ENCODE data around the gene EMP2.
A peak's percentile ranks its signal among the peaks of the same experiment; 100 is the strongest.
"Not testable (repeated sequence)": the region's sequence is repeated elsewhere in the genome, so short reads cannot be mapped to it uniquely, and the experiment has no call there.

EMP2 gene

DNA sequence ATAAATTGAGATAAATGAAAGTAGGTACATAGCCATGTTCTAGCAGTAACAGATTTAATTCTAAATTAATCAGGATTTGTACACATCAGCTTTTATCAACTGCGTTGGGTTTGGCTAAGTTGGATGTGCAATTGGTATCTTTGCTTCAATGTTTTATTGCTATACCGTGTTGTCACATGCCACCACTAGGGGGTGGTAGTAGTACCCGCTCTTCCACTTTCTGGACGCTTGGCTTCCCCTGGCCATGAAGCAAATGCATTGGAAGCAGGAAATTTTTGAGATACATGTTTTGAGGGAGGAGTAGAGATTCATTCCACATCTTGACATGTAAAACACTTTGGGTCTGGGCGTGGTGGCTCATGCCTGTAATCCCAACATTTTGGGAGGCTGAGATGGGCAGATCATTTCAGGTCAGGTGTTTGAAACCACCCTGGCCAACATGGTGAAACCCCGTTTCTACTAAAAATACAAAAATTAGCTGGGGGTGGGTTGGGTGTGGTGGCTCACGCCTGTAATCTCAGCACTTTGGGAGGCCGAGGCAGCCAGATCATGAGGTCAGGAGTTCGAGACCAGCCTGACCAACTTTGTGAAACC is 58.6 kb downstream of the EMP2 start:
- peak in 1 of 2 donors; percentile 19 for DNase-seq (ENCODE audit: low read depth in 2 of 2)

DNA sequence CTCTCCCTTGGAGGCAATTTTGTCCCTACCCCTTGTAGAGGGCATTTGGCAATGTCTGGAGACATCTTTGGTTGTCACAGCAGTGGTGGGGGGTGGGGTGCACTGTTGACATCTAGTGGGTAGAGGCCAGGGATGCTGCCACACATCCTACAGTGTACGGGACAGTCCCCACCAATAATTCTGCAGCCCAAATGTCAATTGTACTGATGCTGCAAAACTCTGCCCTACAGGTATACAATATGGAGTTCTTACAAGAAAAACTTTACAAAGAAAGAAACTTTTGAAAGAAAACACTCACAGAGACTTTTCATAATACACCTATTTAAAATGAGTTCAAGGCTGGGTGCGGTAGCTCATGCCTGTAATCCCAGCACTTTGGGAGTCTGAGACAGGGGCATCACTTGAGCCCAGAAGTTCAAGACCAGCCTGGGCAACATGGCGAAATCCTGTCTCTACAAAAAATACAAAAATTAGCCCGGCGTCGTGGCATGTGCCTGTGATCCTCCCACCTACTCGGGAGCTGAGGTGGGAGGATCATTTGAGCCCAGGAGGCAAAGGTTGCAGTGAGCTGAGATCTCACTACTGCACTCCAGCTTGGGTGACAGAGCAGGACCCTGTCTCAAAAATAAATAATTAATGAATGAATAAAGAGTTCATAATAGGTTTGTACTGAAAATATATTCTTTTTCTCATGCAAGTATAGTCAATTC is 59.4 kb downstream of the EMP2 start:
- no peak for DNase-seq (ENCODE audit: low read depth in 2 of 2)

DNA sequence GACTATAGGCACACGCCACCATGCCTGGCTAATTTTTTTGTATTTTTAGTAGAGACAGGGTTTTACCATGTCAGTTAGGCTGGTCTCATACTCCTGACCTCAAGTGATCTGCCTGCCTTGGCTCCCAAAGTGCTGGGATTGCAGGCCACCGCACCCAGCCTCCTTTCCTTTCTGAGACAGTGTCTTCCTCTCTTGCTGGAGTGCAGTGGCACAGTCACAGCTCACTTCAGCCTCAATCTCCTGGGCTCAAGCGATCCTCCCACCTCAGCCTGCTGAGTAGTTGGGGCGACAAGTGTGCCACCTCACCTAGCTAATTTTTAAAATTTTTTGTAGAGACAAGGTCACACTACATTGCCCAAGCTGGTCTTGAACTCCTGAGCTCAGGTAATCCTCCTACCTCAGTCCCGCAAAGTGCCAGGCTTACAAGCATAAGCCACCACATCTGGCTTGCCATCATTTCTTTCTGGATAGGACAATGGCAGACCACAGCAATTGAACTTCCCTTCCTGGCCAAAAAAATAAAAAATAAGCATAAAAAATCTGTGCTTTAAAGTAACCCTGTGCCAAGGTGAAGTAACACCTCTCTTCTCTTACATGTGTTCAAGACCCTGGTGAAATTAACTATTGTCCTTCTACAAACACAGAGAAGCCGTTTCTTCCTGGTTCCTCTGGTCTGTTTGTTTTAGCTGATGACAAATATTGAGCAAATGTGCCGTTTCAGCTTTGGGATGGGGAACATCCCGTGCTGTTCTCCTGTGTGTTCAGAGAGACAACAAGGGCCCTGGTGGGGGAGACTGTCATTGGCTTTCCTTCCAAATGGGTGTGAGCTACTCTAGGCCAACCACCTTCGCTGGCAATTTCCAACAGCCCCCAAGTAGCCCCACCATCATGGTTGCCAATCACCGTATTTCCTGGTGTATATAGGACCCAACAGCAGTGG is 60.2 kb downstream of the EMP2 start:
- no peak for DNase-seq (ENCODE audit: low read depth in 2 of 2)

DNA sequence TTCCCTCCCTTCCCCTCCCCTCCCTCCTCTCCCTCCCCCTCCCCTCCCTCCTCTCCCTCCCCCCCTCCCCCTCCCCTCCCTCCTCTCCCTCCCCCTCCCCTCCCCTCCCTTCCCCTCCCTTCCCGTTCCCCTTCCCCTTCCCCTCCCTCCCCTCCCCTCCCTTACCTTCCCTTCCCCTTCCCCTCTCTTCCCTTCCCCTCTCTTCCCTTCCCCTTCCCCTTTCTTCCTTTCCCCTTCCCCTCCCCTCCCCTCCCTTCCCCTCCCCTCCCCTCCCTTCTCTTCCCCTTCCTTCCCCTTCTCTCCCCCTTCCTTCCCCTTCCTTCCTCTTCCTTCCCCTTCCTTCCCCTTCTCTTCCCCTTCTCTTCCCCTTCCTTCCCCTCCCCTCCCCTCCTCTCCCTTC is 61.1 kb downstream of the EMP2 start:
- DNase-seq (ENCODE audit: low read depth in 2 of 2): no peak

GRCh38 chr16:10518479-10519041 is 61.8 kb downstream of the EMP2 start:
- DNase-seq (ENCODE audit: low read depth in 2 of 2): no peak

GRCh38 chr16:10517868-10518267 is 62.5 kb downstream of the EMP2 start:
- DNase-seq (ENCODE audit: low read depth in 2 of 2): no peak

DNA sequence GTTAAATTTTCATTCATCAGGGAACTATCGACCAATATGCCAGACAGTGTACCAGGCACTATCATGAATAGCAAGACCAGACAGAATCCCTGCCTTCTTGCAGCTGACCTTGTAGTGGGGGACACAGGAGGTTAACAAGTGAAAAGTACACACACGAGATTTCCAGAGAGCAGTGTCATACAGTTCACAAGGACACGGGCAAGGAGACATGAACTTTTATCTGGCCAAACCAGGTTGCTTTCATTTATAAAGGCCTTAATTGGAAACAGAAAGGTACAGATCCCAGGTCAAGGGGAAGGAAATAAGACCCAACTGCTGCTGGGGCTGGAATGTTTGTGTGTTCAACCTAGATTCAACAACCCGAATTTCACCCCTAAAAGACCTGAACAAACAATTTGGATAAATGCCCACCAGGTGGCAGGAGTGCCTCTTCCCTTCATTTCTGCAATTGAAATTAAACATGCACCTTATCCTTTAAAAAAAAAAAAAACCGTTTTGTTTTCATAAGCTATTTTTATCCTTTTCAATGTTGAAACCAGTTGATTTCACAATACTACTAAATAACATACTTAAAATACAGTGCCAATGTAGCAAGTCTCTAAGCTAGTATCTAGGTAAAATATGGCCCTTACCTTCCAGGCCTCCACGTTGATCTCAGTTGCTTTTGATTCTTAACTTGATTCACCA is 65.9 kb downstream of the EMP2 start:
- peak in 1 of 2 donors; percentile 16 for DNase-seq (ENCODE audit: low read depth in 2 of 2)

DNA sequence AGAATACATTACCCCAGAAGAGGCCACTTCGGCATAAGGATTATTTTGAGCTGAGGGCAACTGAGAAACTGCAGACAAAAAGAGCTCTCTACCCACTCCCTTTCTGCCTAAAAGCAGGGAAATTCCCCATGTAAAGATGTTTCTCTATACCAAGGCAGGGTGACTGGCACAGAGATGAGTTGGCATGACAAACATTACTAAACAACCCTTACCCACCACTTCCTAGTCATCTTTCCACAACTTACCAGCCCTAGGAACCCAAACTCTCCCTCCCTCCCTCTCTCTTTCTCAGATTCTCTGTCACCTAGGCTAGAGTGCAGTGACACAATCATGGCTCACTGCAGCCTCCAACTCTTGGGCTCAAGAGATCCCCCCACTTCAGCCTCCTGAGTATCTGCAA is 68.6 kb downstream of the EMP2 start:
- no peak for DNase-seq (ENCODE audit: low read depth in 2 of 2)

GRCh38 chr16:10510279-10510678 is 70.1 kb downstream of the EMP2 start:
- no peak for DNase-seq (ENCODE audit: low read depth in 2 of 2)

DNA sequence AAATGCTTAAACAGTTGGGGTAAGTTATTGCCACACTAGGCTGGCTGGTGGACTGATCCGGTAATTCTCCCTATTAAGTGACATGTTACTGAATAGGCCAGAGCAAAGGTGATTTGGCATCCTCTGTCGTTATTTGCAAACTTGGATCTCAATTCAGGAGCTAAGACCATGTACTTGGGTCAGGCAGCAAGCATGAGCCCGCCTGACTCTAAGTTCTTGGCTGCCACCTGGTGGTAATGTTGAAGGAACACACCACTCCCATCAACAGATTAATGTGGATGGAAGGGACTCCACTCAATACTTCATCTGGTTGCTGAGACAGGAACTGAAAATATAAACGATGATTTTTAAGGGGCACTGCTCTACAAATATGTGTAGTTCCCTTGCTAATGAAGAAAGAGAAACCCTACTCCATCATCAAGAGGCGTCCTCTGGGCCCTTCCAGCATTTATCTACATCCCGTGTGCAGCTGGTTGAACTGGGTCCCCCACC is 70.8 kb downstream of the EMP2 start:
- peak; percentile 20 to 21 for DNase-seq (ENCODE audit: low read depth in 2 of 2)

DNA sequence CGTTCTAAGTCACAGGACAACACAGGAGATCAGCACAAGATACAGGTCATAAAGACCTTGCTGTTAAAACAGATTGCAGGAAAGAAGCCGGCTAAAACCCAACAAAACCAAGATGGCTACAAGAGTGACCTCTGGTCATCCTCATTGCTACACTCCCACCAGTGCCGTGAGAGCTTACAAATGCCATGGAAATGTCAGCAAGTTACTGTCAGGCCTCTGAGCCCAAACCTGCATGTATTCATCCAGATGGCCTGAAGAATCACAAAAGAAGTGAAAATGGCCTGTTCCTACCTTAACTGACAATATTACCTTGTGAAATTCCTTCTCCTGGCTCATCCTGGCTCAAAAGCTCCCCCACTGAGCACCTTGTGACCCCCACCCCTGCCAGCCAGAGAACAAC is 75.1 kb downstream of the EMP2 start:
- not testable (repeated sequence) for DNase-seq (ENCODE audit: low read depth in 2 of 2)

DNA sequence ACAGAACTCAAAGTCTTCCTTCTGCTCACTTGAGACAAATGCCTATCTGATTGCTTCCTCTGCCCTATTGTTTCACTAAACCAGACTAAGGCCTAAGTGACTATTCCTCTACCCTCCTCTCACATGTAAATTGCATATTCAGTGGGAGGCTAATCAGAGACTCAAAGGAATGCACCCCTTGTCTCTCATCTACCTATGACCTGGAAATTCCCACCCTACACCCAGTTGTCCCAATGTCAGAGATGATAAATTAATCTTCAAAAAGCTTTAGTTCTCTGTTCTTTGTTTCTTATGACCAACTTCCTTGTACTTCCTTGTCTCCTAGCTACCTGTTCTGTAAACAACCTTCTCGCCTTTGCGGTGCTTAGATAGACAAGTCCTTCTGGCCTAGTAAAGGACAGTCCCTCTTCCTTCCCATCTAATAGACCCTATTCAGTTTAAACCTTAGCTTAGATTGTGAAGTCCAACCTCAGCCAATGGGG is 76.0 kb downstream of the EMP2 start:
- DNase-seq (ENCODE audit: low read depth in 2 of 2): no peak

- no peak for DNase-seq (ENCODE audit: low read depth in 2 of 2)
These were observed 77.6 kb downstream of the EMP2 start for GRCh38 chr16:10502776-10503175.

DNA sequence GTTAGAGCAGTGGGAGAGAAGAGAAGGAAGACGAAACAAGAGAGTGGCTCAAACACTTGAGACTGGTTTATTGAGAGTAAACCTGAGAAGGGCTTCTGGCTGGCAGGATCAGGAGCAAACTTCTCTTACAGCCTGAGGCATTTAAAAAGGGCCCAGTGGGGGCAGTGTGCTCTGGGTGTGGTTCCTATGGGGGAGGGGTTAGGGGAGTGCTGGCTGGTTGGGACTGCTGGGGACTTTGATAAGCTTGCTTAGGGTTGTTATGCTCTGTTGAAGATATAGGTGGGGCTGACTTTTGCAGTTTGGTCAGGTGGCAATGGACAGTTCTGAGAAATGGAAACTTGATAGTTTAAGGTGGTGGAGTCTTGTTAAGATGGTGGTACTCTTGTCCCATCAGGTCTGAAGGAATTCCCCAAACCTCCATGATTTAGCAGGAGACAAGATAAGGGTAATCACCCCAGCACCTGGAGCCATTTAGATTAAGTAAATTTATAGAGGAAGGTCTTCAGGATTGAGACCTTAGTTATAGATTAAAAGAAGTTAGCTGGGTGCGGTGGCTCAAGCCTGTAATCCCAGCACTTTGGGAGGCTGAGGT is 79.3 kb downstream of the EMP2 start:
- DNase-seq (ENCODE audit: low read depth in 2 of 2): no peak

DNA sequence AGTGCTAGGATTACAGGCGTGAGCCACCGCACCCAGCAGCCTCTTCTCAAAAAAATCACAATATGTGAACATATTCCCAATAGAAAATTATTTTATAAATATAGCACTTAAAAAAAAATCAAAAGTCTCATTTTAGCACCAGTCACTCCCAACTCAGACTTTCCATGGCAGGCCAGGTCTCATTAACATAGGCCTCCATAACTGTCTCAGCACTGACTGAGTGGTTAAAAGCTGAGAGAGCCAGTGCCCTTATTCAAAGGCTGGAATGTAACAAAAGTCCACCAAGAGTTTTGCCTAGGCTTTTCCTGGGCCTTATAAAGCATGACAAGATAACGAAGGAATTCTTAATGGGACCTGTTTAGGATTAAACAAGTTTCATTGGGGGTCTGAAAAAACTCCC is 79.8 kb downstream of the EMP2 start:
- no peak for DNase-seq (ENCODE audit: low read depth in 2 of 2)

GRCh38 chr16:10497132-10498101 is 83.0 kb downstream of the EMP2 start:
- DNase-seq (ENCODE audit: low read depth in 2 of 2): no peak

DNA sequence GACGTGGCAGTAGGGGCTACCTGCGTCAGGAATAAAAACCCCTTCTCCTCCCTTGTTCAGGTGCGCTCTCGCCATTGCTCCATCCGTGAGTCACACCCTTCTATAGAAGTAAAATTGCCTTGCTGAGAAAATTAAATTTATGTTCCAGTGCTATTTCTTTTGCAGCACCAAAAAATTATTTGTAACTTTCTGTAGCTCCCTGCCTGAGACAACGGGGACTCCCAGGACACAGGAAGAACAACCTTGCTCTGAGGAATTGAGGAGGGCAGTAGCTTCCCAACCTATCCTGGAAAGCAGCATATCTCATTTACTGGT is 85.4 kb downstream of the EMP2 start:
- no peak for DNase-seq (ENCODE audit: low read depth in 2 of 2)

DNA sequence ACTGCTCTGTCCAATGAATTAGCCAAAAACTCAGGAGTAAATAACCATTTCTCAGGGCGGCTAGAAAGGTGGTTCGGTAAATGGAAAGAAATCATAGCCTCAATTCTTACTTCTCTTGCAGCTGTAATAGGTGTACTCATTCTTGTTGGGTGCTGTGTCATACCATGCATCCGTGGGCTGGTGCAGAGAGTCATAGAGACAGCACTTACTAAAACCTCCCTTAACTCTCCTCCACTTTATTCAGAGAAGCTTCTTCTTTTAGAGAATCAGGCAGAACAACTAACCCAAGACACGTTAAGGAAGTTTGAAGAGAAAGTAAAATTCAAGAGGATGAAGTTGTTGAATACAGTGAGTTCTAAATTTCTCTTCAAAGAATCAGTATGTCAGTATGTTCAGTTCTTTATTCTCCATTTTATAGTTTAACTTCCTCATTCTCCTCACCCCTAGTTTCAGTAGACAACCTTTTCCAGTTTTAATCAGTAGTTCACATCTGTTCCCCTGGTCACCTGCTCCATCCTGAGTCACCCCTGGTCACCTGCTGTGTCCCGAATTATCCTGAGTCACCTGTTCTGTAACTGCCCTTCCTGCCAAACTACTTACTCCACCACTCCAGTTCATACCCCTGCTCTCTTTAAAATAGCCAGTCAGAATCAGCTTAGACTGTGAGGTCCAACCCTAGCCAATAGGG is 85.9 kb downstream of the EMP2 start:
- no peak for DNase-seq (ENCODE audit: low read depth in 2 of 2)

DNA sequence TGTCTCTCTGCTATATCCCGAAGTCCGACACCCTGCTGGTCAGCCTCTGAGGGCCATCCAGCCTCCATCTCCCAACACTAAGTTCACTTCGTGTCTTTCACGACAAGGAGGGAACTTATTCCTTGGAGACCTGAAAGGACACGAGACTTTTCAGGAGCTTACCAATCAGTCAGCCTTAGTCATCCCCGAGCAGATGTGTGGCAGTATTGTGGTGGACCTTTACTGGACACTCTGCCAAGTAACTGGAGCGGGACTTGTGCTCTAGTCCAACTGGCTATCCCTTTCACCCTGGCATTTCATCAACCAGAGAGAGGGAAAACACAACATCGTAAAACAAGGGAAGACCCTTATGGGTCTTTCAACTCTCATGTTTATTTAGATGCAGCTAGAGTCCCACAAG is 87.1 kb downstream of the EMP2 start:
- no peak for DNase-seq (ENCODE audit: low read depth in 2 of 2)
